Endothelial cell of umbilical vein (primary cell): ENCODE measurements around the gene USH2A. TPM values are rescaled to one million over a fixed set of nuclear protein-coding genes. Genes with fewer than 3 reads are reported as not detected.

Source experiments
- BruUV-seq: library from RNA; stranded (reverse); fragments of 400-500 nt; replicated peaks from 2 replicates; lab custom pipeline; 2021; lab: Mats Ljungman, UMichigan
- CTCF ChIA-PET: fragments of 300-600, 350-600 bp; sonication (Branson Sonifier 250); formaldehyde crosslinking; loops from one replicate; lab custom pipeline; 2021; ENCODE audit warnings: antibody characterized with exemption, inconsistent platforms; lab: Charles Lee
- POLR2A ChIA-PET: fragments of 300-600, 350-600 bp; sonication (Branson Sonifier 250); formaldehyde crosslinking; loops from one replicate; lab custom pipeline; 2021; ENCODE audit warnings: antibody characterized with exemption, inconsistent platforms; lab: Charles Lee
- DNase-seq: peaks from one replicate; pipeline ENCODE4 v3.0.0-alpha.2; 2011; ENCODE audit warnings: low read depth, low spot score
- FAIRE-seq: peaks from 2 replicates; lab custom pipeline; 2011; peaks lifted over from hg19 to GRCh38; lab: Jason Lieb, UNC
- H2AFZ ChIP-seq: 2 replicates; pipeline ENCODE4 v1.6.0; 2012; ENCODE audit warnings: low read depth, low read length, control low read depth, inconsistent platforms
- H3K27ac ChIP-seq: 2 replicates; pipeline ENCODE4 v1.5.1; 2011; ENCODE audit warnings: low read depth, mild to moderate bottlenecking, control low read depth, low read length, moderate library complexity; ENCODE audit not compliant: insufficient read depth
- H3K27me3 ChIP-seq, 2 experiments: 2 replicates each; pipeline versions ENCODE4 v1.6.0 to v1.6.1; 2011; ENCODE audit warnings: low read length in 2 of 2, mixed read lengths in 1 of 2; ENCODE audit not compliant: control insufficient read depth in 2 of 2, insufficient read depth in 2 of 2
- H3K36me3 ChIP-seq, 2 experiments: 2 replicates in 1 of 2; 3 replicates in 1 of 2; pipeline ENCODE4 v1.5.1; 2011; ENCODE audit warnings: low read length in 2 of 2, mild to moderate bottlenecking in 1 of 2, moderate library complexity in 1 of 2; ENCODE audit not compliant: control insufficient read depth in 2 of 2, insufficient read depth in 2 of 2; ENCODE audit errors: extremely low read depth in 1 of 2
- H3K4me1 ChIP-seq: 3 replicates; pipeline ENCODE4 v1.5.1; 2011; ENCODE audit warnings: mild to moderate bottlenecking, low read length; ENCODE audit not compliant: control insufficient read depth, insufficient read depth; ENCODE audit errors: extremely low read depth
- H3K4me2 ChIP-seq: 2 replicates; pipeline ENCODE4 v1.6.1; 2011; ENCODE audit warnings: low read length, control low read depth, mixed read lengths; ENCODE audit not compliant: insufficient read depth
- H3K4me3 ChIP-seq, 3 experiments: fragments of 200-600 bp in 1 of 3; sonication (generic), shearing (Covaris generic) in 1 of 3; replicated peaks in 1 of 3; 2 replicates each; pipeline ENCODE4 v1.5.1; 2011 to 2016; ENCODE audit warnings: control low read depth in 3 of 3, low read length in 3 of 3, mild to moderate bottlenecking in 2 of 3, inconsistent platforms in 1 of 3, low read depth in 1 of 3, moderate library complexity in 1 of 3; ENCODE audit not compliant: insufficient read depth in 1 of 3
- H3K79me2 ChIP-seq: 2 replicates; pipeline ENCODE4 v1.6.0; 2012; ENCODE audit warnings: low read length, inconsistent platforms; ENCODE audit not compliant: control insufficient read depth, insufficient read depth
- H3K9ac ChIP-seq: replicated peaks from 2 replicates; pipeline ENCODE3; 2011; ENCODE audit warnings: low read length, control low read depth; ENCODE audit not compliant: insufficient read depth; ENCODE audit errors: extremely low read depth
- H3K9me1 ChIP-seq: replicated peaks from 3 replicates; pipeline ENCODE4 v1.6.0; 2011; ENCODE audit warnings: mild to moderate bottlenecking, low read length; ENCODE audit not compliant: control insufficient read depth, insufficient read depth; ENCODE audit errors: extremely low read depth
- H3K9me3 ChIP-seq: replicated peaks from 2 replicates; pipeline ENCODE4 v1.5.1; 2012; ENCODE audit warnings: low read length, inconsistent platforms; ENCODE audit not compliant: control insufficient read depth, insufficient read depth
- H4K20me1 ChIP-seq: replicated peaks from 2 replicates; pipeline ENCODE3; 2011; ENCODE audit warnings: mild to moderate bottlenecking, low read length; ENCODE audit not compliant: control insufficient read depth, insufficient read depth; ENCODE audit errors: extremely low read depth
- EZH2 ChIP-seq: IDR thresholded peaks from 2 replicates; pipeline ENCODE4 v1.6.1; 2012; ENCODE audit warnings: borderline replicate concordance, low read depth, mild to moderate bottlenecking, moderate library complexity, low read length, inconsistent platforms; ENCODE audit not compliant: severe bottlenecking
- FOS ChIP-seq: IDR thresholded peaks from 2 replicates; pipeline ENCODE4 v1.6.1; 2011; ENCODE audit warnings: mild to moderate bottlenecking, low read length, moderate library complexity, borderline replicate concordance; ENCODE audit not compliant: insufficient read depth
- GATA2 ChIP-seq: IDR thresholded peaks from 2 replicates; pipeline ENCODE4 v1.7.0; 2011; ENCODE audit warnings: low read depth, mild to moderate bottlenecking, moderate library complexity, mixed read lengths, low read length; ENCODE audit not compliant: insufficient read length, insufficient read depth
- JUN ChIP-seq: IDR thresholded peaks from 2 replicates; pipeline ENCODE4 v1.6.1; 2011; ENCODE audit warnings: borderline replicate concordance, low read depth; ENCODE audit not compliant: insufficient read length, insufficient read depth
- MYC ChIP-seq: IDR thresholded peaks from one replicate; pipeline ENCODE4 v1.6.1; 2011; ENCODE audit warnings: mild to moderate bottlenecking, low read depth, low read length
- POLR2A ChIP-seq: IDR thresholded peaks from 2 replicates; pipeline ENCODE4 v1.6.1; 2012; ENCODE audit warnings: low read depth, mild to moderate bottlenecking, control low read depth, low read length
- POLR2AphosphoS5 ChIP-seq: IDR thresholded peaks from 2 replicates; pipeline ENCODE4 v1.6.1; 2012; ENCODE audit warnings: low read depth, mild to moderate bottlenecking, control low read depth, low read length, moderate library complexity; ENCODE audit not compliant: insufficient read depth
- dilution Hi-C: fragments of 300-500 bp; cut with MboI; formaldehyde crosslinking; loops from one replicate; pipeline ENCODE4 v1.15.0; 2019; ENCODE audit warnings: low sequenced_read_pairs; ENCODE audit not compliant: extremely low pct_ligation_motif_present
- intact Hi-C: fragments of 100-400 bp; cut with micrococcal nuclease; formaldehyde crosslinking; loops from one replicate; pipeline ENCODE4 v1.10.0; 2022
- polyA plus RNA-seq, 4 experiments: library from polyadenylated mRNA; depleted of rRNA in 3 of 4; stranded (reverse) in 3 of 4; unstranded in 1 of 4; fragments of >200 nt; gene quantifications; 2 replicates each; pipeline versions ENCODE4 v1.2.1 to v1.2.3, GENCODE V29; 2011 to 2012; ENCODE audit warnings: missing spikeins in 1 of 4
- total RNA-seq: library from RNA; stranded (reverse); gene quantifications from 2 replicates; pipeline ENCODE4 v1.2.3, GENCODE V29; 2021
- TF ChIP-seq, protein P1 (sequence below): IDR thresholded peaks from 2 replicates; pipeline ENCODE4 v1.6.1; 2011; ENCODE audit not compliant: insufficient read depth, insufficient read length
- TF ChIP-seq, protein P2 (sequence below), 2 donors: IDR thresholded peaks; 1 replicate in 1 of 2; 2 replicates in 1 of 2; pipeline ENCODE4 v1.5.1; 2011; ENCODE audit warnings: low read length in 2 of 2, mild to moderate bottlenecking in 2 of 2, moderate library complexity in 2 of 2, control low read depth in 1 of 2, inconsistent platforms in 1 of 2, low read depth in 1 of 2; ENCODE audit not compliant: insufficient read depth in 1 of 2; ENCODE audit errors: extremely low read depth in 1 of 2

The USH2A gene
- total and polyA plus RNA-seq, 2 donors (not counting 3 experiments of a cell fraction or from before 2014, with no cell fraction given): not detected

GRCh38 chr1:216248628-216249027 lies 174.6 kb downstream of the USH2A start:
- no peak overlapping the region for H3K27ac ChIP-seq
- no peaks in the 10 kb centered on the region for H3K36me3 ChIP-seq
- no TSS peak for BruUV-seq
- intact Hi-C loops: no loop called here
- CTCF ChIA-PET: no interaction called here
- no peak for DNase-seq
- H4K20me1 ChIP-seq: no peaks in the 10 kb centered on the region
- POLR2A ChIA-PET: no interaction called here
- no peak overlapping the region for H3K4me2 ChIP-seq
- FAIRE-seq: no peak
- dilution Hi-C loops: no loop called here
- H3K4me1 ChIP-seq: no peaks in the 10 kb centered on the region
- no peaks in the 10 kb centered on the region for H3K9me1 ChIP-seq
- H3K9ac ChIP-seq: no peak overlapping the region
- peaks cover 2% of the 10 kb centered on the region for H3K9me3 ChIP-seq
- H2AFZ ChIP-seq: no peak overlapping the region
- H3K4me3 ChIP-seq: no peak overlapping the region
- no peaks in the 10 kb centered on the region for H3K27me3 ChIP-seq
- TF ChIP-seq POLR2AphosphoS5 (no peak), EZH2 (no peak), FOS (no peak), POLR2A (no peak), JUN (no peak), GATA2 (no peak), MYC (no peak)
- TF ChIP-seq, protein P1, sequence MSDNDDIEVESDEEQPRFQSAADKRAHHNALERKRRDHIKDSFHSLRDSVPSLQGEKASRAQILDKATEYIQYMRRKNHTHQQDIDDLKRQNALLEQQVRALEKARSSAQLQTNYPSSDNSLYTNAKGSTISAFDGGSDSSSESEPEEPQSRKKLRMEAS: no peak
- TF ChIP-seq, protein P2, sequence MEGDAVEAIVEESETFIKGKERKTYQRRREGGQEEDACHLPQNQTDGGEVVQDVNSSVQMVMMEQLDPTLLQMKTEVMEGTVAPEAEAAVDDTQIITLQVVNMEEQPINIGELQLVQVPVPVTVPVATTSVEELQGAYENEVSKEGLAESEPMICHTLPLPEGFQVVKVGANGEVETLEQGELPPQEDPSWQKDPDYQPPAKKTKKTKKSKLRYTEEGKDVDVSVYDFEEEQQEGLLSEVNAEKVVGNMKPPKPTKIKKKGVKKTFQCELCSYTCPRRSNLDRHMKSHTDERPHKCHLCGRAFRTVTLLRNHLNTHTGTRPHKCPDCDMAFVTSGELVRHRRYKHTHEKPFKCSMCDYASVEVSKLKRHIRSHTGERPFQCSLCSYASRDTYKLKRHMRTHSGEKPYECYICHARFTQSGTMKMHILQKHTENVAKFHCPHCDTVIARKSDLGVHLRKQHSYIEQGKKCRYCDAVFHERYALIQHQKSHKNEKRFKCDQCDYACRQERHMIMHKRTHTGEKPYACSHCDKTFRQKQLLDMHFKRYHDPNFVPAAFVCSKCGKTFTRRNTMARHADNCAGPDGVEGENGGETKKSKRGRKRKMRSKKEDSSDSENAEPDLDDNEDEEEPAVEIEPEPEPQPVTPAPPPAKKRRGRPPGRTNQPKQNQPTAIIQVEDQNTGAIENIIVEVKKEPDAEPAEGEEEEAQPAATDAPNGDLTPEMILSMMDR (IDR thresholded peaks at IDR 0.05; ENCODE audit: extremely low read depth in 1 of 2, insufficient read depth in 1 of 2, low read depth in 1 of 2, low read length in 2 of 2): no peak
- no peaks in the 10 kb centered on the region for H3K79me2 ChIP-seq
